BLaER1 treated with 17β-estradiol and CSF1 and Interleukin-3, amounts not matched to agents 10 nM and 100 nM (cell line): Measurements from ENCODE around the gene PRKCE.
A peak's percentile ranks its signal among the peaks of the same experiment; 100 is the strongest.

Experiments
- H3K27ac ChIP-seq, 11 experiments: shearing (Covaris generic); formaldehyde crosslinking; 2 replicates each; pipeline ENCODE4 v1.8.1; 2022
- H3K27me3 ChIP-seq, 11 experiments: shearing (Covaris generic); formaldehyde crosslinking; 2 replicates each; pipeline ENCODE4 v1.8.1; 2022
- H3K36me3 ChIP-seq, 11 experiments: shearing (Covaris generic); formaldehyde crosslinking; 2 replicates each; pipeline ENCODE4 v1.8.1; 2022
- H3K4me1 ChIP-seq, 10 experiments: shearing (Covaris generic); formaldehyde crosslinking; 2 replicates each; pipeline ENCODE4 v1.8.1; 2022
- H3K4me2 ChIP-seq, 11 experiments: shearing (Covaris generic); formaldehyde crosslinking; 2 replicates each; pipeline ENCODE4 v1.8.1; 2022
- H3K4me3 ChIP-seq, 10 experiments: shearing (Covaris generic); formaldehyde crosslinking; 2 replicates each; pipeline ENCODE4 v1.8.1; 2022
- H3K9ac ChIP-seq, 11 experiments: shearing (Covaris generic); formaldehyde crosslinking; 2 replicates each; pipeline ENCODE4 v1.8.1; 2022
- H3K9me3 ChIP-seq, 11 experiments: shearing (Covaris generic); formaldehyde crosslinking; replicated peaks in 1 of 11; 2 replicates each; pipeline ENCODE4 v1.8.1; 2022
- H4K20me1 ChIP-seq, 11 experiments: shearing (Covaris generic); formaldehyde crosslinking; 2 replicates each; pipeline ENCODE4 v1.8.1; 2022
- Cebpa-rat ChIP-seq, 11 experiments: shearing (Covaris generic); IDR thresholded peaks; 2 replicates each; pipeline ENCODE4 v1.8.1; 2022

Gene PRKCE

DNA sequence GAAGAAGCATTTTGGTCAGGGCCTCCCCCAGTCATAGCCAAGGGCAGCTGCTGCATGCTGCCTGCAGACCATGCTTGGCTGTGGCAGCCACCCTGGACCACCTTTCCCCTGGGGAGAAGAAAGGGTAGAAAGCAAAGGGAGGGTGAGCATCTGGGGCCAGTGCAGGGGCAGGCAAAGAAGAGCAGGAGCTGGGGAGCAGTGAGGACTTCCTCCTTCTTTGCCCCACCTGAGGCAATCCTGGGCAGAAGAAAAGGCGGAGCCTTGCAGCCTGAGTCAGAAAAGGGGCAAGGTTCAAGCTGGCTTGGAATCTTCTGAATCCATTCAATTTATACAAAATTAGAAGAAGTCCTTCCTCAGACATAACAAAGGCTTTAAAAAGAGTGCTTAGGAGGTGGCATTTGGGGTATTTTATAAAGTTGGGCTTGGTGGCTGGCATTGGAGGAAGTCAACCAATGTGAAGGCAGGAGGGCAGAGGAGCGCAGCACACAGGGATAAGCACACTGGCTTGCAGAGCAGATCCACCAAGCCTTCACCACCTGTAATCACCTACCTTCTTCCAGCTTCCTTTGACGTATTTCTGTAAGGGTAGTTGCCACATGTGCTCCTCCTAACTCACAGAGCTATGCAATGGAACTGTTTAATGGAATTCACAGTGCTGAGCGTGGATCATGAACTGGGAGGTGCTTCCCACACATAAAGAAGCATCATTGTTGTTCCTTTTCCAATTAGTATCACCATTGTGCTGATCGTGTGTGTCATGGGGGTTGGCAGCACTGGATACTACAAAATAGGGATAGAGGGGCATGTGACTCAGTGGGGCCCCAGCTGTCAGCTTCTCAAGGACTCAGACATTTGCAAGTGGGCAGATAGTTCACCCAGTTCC is 491.3 kb downstream of the PRKCE start:
- Histone ChIP-seq H4K20me1 (peaks cover 0 to 23% (median 0%) of the 10 kb centered on the region in 11 experiments; a peak in 2 of 22 replicates), H3K9ac (no peak overlapping the region), H3K9me3 (no peaks in the 10 kb centered on the region; a peak in 1 of 22 replicates), H3K4me1 (peaks cover 19 to 39% (median 27%) of the 10 kb centered on the region in 10 experiments), H3K4me2 (peak overlapping the region in 10 of 11 experiments; percentile 1 to 63 (median 31); a peak in 17 of 22 replicates), H3K27ac (peak overlapping the region in 2 of 11 experiments; percentile 12 to 29; a peak in 1 of 22 replicates), H3K36me3 (peaks cover 0 to 81% (median 63%) of the 10 kb centered on the region in 11 experiments; a peak in 19 of 22 replicates), H3K27me3 (no peaks in the 10 kb centered on the region), H3K4me3 (no peak overlapping the region)
- TF ChIP-seq Cebpa-rat (IDR thresholded peaks at IDR 0.05) = no peak

DNA sequence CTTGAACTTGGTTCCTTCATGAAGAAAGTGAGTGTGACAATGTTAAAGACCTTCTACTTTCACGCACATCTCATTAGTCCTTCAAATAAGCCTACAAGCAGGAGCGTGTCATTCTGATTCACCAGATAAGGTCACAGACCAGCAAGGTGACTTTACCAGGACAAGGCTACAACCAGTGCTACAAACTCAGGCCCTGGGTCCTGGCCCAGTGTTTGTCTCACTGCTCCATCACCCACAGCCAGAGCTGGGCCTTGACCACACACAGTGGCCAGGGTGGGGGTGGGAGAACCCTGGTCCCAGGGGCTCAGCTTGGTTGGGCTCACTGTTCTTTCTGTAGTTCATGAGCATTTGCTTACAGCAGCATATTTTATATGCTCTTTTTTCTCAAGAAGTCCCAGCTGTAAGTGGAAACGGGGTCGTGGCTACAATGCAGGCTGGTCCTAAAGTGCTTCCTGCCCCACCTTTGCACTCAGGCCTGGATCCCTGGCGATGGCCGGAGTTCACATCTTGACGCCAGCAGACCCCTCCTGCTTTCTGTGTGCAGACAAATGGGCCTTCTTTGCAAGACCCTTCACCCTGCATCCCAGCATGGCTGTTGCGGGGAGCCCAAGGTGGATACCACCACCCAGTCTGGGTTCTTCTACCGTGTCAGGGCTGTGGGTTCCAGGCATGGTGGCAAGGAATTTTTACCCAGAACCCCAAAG is 492.1 kb downstream of the PRKCE start:
- no peaks in the 10 kb centered on the region for H3K27me3 ChIP-seq
- H3K9me3 ChIP-seq = no peaks in the 10 kb centered on the region
- no peak overlapping the region for H3K27ac ChIP-seq
- H3K4me1 ChIP-seq = peaks cover 19 to 39% (median 27%) of the 10 kb centered on the region in 10 experiments
- peaks cover 0 to 81% (median 64%) of the 10 kb centered on the region in 11 experiments; a peak in 19 of 22 replicates for H3K36me3 ChIP-seq
- H3K4me3 ChIP-seq = no peak overlapping the region
- peak overlapping the region in 2 of 11 experiments; percentile 8 to 63; a peak in 2 of 22 replicates for H3K4me2 ChIP-seq
- H4K20me1 ChIP-seq = peaks cover 0 to 25% (median 0%) of the 10 kb centered on the region in 11 experiments; a peak in 3 of 22 replicates
- no peak for TF ChIP-seq Cebpa-rat (IDR thresholded peaks at IDR 0.05)
- H3K9ac ChIP-seq = no peak overlapping the region

DNA sequence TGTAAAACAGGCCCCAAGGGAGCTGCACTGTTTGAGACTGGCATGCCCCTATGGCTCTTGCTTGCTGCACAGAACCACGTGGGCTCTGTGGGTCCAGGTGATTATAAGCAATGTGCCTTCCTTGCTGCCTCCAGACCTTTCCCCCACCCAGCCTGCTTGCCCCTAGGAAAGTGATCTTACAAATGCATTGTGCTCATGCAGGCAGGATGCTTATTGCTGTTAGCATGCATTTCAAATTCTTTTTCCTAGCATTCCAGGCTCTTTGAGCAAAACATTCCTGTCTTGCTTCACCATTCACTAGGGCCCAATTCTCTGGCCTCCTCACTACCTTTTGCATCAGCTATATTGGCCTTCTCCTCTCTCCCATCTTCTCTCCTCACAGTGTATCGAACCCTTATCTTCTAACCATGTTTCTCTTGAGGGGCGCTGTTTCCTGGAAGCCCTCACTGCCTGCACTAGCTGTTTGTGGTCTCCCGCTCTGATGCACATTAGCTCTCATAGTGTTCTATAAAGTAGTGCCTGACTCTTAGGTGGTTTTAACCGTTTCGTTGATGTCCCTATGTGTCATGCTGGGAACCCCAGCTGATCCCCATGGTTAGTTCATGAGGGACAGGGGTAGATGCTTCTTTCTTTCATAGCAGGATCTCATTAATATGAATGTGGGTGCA is 492.8 kb downstream of the PRKCE start:
- peaks cover 19 to 39% (median 27%) of the 10 kb centered on the region in 10 experiments for H3K4me1 ChIP-seq
- no peaks in the 10 kb centered on the region for H3K9me3 ChIP-seq
- H3K27ac ChIP-seq = no peak overlapping the region
- TF ChIP-seq Cebpa-rat (IDR thresholded peaks at IDR 0.05) = no peak
- 0 out of 22 replicates have a peak overlapping the region, but pooled peaks of 1 of the 11 experiments have one; percentile 8 for H3K4me2 ChIP-seq
- H3K36me3 ChIP-seq = peaks cover 0 to 81% (median 66%) of the 10 kb centered on the region in 11 experiments; a peak in 19 of 22 replicates
- H4K20me1 ChIP-seq = peaks cover 0 to 28% (median 0%) of the 10 kb centered on the region in 11 experiments; a peak in 3 of 22 replicates
- H3K9ac ChIP-seq = no peak overlapping the region
- no peak overlapping the region for H3K4me3 ChIP-seq
- H3K27me3 ChIP-seq = no peaks in the 10 kb centered on the region

GRCh38 chr2:46145017-46145416 is 493.5 kb downstream of the PRKCE start:
- no peak overlapping the region for H3K9ac ChIP-seq
- peaks cover 0 to 28% (median 0%) of the 10 kb centered on the region in 11 experiments; a peak in 4 of 22 replicates for H4K20me1 ChIP-seq

DNA sequence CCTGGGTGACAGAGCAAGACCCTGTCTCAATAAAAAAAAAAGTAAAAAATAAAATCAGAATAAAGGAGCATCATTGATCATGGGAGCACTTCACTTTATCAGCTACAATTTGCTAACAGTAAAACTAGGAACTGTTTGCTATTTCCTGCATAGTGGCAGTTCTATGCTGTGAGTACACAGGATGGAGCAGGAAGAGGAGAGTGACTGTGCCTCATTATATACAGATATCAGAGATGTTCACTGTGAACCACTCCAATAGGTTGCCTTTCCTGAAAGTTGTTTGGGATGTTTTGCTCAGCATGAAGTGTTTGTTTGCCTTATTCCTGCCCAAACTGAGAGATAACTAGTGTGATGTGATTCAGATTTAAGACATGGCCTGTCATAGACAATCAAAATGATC is 494.4 kb downstream of the PRKCE start:
- Histone ChIP-seq H3K27ac (no peak overlapping the region), H3K4me1 (peaks cover 15 to 31% (median 19%) of the 10 kb centered on the region in 10 experiments), H4K20me1 (peaks cover 0 to 28% (median 0%) of the 10 kb centered on the region in 11 experiments; a peak in 4 of 22 replicates), H3K9ac (no peak overlapping the region), H3K4me3 (no peak overlapping the region), H3K4me2 (no peak overlapping the region), H3K27me3 (no peaks in the 10 kb centered on the region), H3K36me3 (peaks cover 0 to 93% (median 79%) of the 10 kb centered on the region in 11 experiments; a peak in 19 of 22 replicates), H3K9me3 (no peaks in the 10 kb centered on the region)
- TF ChIP-seq Cebpa-rat (IDR thresholded peaks at IDR 0.05) = no peak

More at GRCh38 chr2:46145017-46145416, 493.5 kb downstream of the PRKCE start:
- Histone ChIP-seq H3K36me3 (peaks cover 0 to 85% (median 71%) of the 10 kb centered on the region in 11 experiments; a peak in 19 of 22 replicates), H3K27ac (no peak overlapping the region), H3K4me1 (peaks cover 19 to 39% (median 26%) of the 10 kb centered on the region in 10 experiments), H3K4me2 (no peak overlapping the region), H3K9me3 (no peaks in the 10 kb centered on the region), H3K4me3 (no peak overlapping the region), H3K27me3 (no peaks in the 10 kb centered on the region)
- no peak for TF ChIP-seq Cebpa-rat (IDR thresholded peaks at IDR 0.05)

DNA sequence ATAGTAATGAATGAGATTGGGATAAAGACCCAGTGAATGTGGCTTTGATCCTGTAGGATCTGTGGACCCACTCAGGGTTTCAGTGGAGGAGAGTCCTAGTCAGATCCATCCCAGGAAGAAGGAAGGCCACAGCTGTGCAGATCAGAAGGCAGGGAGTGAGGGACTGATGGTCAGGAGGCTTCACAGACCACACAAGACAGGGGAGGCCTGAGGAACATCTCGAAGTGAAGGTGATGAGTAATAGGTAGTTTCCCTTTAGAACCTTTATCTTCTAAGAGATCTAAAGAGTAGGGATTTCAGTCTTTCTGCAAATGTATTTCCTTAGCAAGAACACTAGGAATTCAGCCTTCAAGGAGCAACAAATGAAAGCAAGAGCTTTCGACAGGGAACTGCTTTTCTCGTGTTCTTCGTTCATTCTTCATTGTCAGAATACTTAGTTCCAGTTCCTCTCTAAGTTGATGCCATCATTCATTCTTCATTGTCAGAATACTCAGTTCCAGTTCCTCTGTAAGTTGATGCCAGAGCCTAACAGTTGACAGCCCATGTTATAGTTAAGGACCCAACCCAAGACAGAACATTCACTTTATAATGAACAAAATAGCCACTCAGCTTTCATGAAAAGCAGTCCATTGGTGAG is 495.5 kb downstream of the PRKCE start:
- Histone ChIP-seq H4K20me1 (peaks cover 0 to 28% (median 0%) of the 10 kb centered on the region in 11 experiments; a peak in 4 of 22 replicates), H3K36me3 (peaks cover 0 to 100% (median 91%) of the 10 kb centered on the region in 11 experiments; a peak in 19 of 22 replicates), H3K9ac (no peak overlapping the region), H3K27me3 (no peaks in the 10 kb centered on the region), H3K4me2 (peak overlapping the region in 1 of 11 experiments; percentile 15; a peak in 1 of 22 replicates), H3K9me3 (no peaks in the 10 kb centered on the region), H3K4me1 (peaks cover 8 to 25% (median 12%) of the 10 kb centered on the region in 10 experiments), H3K4me3 (no peak overlapping the region), H3K27ac (no peak overlapping the region)
- TF ChIP-seq Cebpa-rat (IDR thresholded peaks at IDR 0.05) = no peak

DNA sequence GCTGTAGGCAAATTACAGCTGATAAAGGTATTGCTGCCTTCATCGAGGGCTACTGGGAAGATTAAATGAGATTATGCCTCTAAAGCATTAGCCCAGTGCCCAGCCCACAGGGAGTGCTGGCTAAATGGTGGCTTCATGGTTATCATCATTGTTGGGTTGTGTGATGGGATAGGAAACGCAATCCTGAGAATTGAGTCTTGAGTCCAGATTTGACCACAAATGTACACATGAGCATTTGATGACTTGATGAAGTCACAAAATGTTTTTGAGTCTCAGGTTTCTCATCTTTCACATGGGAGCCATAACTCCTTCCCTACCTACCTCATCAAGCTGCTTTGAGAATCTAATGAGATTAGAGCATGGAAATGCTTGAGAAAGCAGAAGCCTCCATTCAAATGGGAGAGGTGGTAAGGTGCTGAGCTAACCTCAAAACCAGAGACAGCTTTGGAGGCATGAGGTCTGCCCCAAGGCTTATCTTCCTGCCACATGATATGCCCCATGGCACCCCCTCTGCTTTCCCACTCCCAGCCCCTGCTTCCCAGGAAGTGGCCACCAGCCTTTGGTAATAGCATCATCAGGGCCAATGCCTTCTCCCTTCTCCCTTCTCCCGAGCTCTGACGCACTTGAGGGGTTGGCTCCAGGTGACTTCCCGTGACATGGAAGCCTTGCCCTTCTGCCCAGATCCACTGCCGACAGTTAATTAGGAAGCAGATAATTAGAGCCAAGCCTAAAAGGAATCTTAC is 496.3 kb downstream of the PRKCE start:
- Histone ChIP-seq H3K4me2 (peak overlapping the region in 1 of 11 experiments; percentile 2; a peak in 1 of 22 replicates), H3K9ac (no peak overlapping the region), H3K27ac (no peak overlapping the region), H3K9me3 (no peaks in the 10 kb centered on the region), H3K4me1 (peaks cover 0 to 16% (median 4%) of the 10 kb centered on the region in 10 experiments; a peak in 11 of 20 replicates), H3K27me3 (no peaks in the 10 kb centered on the region), H3K4me3 (no peak overlapping the region), H4K20me1 (peaks cover 0 to 23% (median 0%) of the 10 kb centered on the region in 11 experiments; a peak in 4 of 22 replicates), H3K36me3 (peaks cover 0 to 100% (median 97%) of the 10 kb centered on the region in 11 experiments; a peak in 19 of 22 replicates)
- TF ChIP-seq Cebpa-rat (IDR thresholded peaks at IDR 0.05) = no peak
